ENCODE measurements around the gene NSMCE4A. TPM values are rescaled to one million over a fixed set of nuclear protein-coding genes. Genes with fewer than 3 reads are reported as not detected.
"Not testable (repeated sequence)": the region's sequence is repeated elsewhere in the genome, so short reads cannot be mapped to it uniquely, and the experiment has no call there.

Gene NSMCE4A
- total and polyA plus RNA-seq, 3 experiments from 2014 or later: 58.2 to 70.9 (median 67.8) TPM

DNA sequence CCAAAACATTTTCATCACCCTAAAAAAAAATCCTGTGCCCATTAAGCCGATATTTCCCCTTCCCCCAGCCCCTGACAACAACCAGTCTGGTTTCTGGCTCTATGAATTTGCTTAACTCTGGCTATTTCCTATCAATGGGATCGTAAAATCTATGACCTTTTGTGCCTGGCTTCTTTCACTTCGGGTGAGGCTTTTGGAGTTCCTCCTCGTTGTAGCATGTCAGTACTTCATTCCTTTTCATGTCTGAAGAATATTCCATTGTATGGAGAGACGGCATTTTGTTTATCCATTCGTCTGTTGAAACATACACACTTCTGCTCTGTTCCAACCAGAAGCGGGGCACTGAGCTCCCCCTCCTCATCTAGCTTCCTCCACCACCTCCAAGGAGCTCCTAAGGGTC is 43.5 kb upstream of the NSMCE4A start:
- H3K27me3 ChIP-seq (ENCODE audit: insufficient read depth, low read length, poor library complexity, severe bottlenecking): no peaks in the 10 kb centered on the region
- CTCF ChIA-PET: no interaction called here
- H3K9me3 ChIP-seq (ENCODE audit: low read length): no peaks in the 10 kb centered on the region
- H3K27me3 Mint-ChIP-seq: peaks cover 15 to 16% of the 10 kb centered on the region in 2 donors
- H3K4me3 ChIP-seq (ENCODE audit: low read length): no peak overlapping the region
- no peaks in the 10 kb centered on the region for H3K4me1 Mint-ChIP-seq
- no peak overlapping the region for H3K4me3 Mint-ChIP-seq
- POLR2A ChIA-PET: no interaction called here
- H3K36me3 Mint-ChIP-seq: no peaks in the 10 kb centered on the region
- H3K9me3 Mint-ChIP-seq: no peaks in the 10 kb centered on the region
- H3K4me1 ChIP-seq (ENCODE audit: insufficient read depth, low read length): no peaks in the 10 kb centered on the region
- H3K27ac Mint-ChIP-seq: no peak overlapping the region
- no peaks in the 10 kb centered on the region for H3K36me3 ChIP-seq (ENCODE audit: insufficient read depth, low read length)
- DNase-seq: no peak
- no peak overlapping the region for H3K27ac ChIP-seq (ENCODE audit: low read depth, low read length)

GRCh38 chr10:122017926-122018325 is 42.9 kb upstream of the NSMCE4A start:
- H3K9me3 Mint-ChIP-seq; H3K4me3 Mint-ChIP-seq; H3K4me1 Mint-ChIP-seq; H3K27ac ChIP-seq (ENCODE audit: low read depth, low read length); H3K4me3 ChIP-seq (ENCODE audit: low read length); H3K4me1 ChIP-seq (ENCODE audit: insufficient read depth, low read length); H3K36me3 Mint-ChIP-seq; POLR2A ChIA-PET; H3K27me3 ChIP-seq (ENCODE audit: insufficient read depth, low read length, poor library complexity, severe bottlenecking); CTCF ChIA-PET; H3K27ac Mint-ChIP-seq; DNase-seq; H3K36me3 ChIP-seq (ENCODE audit: insufficient read depth, low read length); H3K9me3 ChIP-seq (ENCODE audit: low read length): not testable (repeated sequence)
- H3K27me3 Mint-ChIP-seq: peaks cover 15 to 19% of the 10 kb centered on the region in 2 donors

GRCh38 chr10:122014652-122015248 is 39.7 kb upstream of the NSMCE4A start:
- Mint-ChIP-seq H3K36me3 (no peaks in the 10 kb centered on the region), H3K27ac (no peak overlapping the region)

DNA sequence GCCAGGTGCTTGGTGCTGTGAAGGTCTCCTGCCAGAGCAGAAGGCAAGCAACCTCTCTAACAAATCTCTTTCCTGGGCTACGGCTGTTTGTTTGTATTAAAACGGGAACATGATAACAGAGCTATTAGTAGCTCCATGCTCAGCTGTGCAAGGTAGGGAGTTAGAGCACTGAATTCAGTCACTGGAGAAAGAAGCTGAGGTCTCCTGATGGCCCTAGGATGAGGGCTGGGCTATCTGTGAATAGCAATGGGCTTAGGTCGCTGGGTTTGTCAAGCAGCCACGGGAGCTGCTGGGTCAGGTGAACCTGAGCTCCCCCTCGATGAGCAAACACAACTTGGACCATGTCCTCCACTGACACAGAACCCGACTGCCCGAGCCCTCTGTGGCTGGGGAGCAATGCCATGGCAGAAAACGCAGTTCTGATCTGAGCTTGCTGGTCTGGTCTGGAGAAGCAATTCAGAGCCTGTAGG is 38.3 kb upstream of the NSMCE4A start:
- H3K27ac ChIP-seq (ENCODE audit: low read depth, low read length): no peak overlapping the region
- no peaks in the 10 kb centered on the region for H3K27me3 ChIP-seq (ENCODE audit: insufficient read depth, low read length, poor library complexity, severe bottlenecking)
- H3K9me3 Mint-ChIP-seq: no peaks in the 10 kb centered on the region
- H3K27ac Mint-ChIP-seq: no peak overlapping the region
- no peaks in the 10 kb centered on the region for H3K36me3 ChIP-seq (ENCODE audit: insufficient read depth, low read length)
- no peaks in the 10 kb centered on the region for H3K4me1 ChIP-seq (ENCODE audit: insufficient read depth, low read length)
- H3K9me3 ChIP-seq (ENCODE audit: low read length): no peaks in the 10 kb centered on the region
- no peak for DNase-seq
- ChIA-PET CTCF (no interaction called here), POLR2A (no interaction called here)
- H3K4me3 Mint-ChIP-seq: no peak overlapping the region
- no peaks in the 10 kb centered on the region for H3K36me3 Mint-ChIP-seq
- H3K4me1 Mint-ChIP-seq: no peaks in the 10 kb centered on the region
- no peak overlapping the region for H3K4me3 ChIP-seq (ENCODE audit: low read length)
- H3K27me3 Mint-ChIP-seq: peaks cover 19 to 44% of the 10 kb centered on the region in 2 donors

More at GRCh38 chr10:122014652-122015248, 39.7 kb upstream of the NSMCE4A start:
- peaks cover 24 to 38% of the 10 kb centered on the region in 2 donors for H3K27me3 Mint-ChIP-seq
- H3K4me3 Mint-ChIP-seq: no peak overlapping the region
- H3K9me3 ChIP-seq (ENCODE audit: low read length): no peaks in the 10 kb centered on the region
- no peak overlapping the region for H3K4me3 ChIP-seq (ENCODE audit: low read length)
- no peaks in the 10 kb centered on the region for H3K4me1 Mint-ChIP-seq
- DNase-seq: no peak
- H3K27me3 ChIP-seq (ENCODE audit: insufficient read depth, low read length, poor library complexity, severe bottlenecking): no peaks in the 10 kb centered on the region
- POLR2A ChIA-PET: no interaction called here
- no peaks in the 10 kb centered on the region for H3K36me3 ChIP-seq (ENCODE audit: insufficient read depth, low read length)
- CTCF ChIA-PET: no interaction called here
- H3K9me3 Mint-ChIP-seq: no peaks in the 10 kb centered on the region
- H3K4me1 ChIP-seq (ENCODE audit: insufficient read depth, low read length): no peaks in the 10 kb centered on the region
- no peak overlapping the region for H3K27ac ChIP-seq (ENCODE audit: low read depth, low read length)

DNA sequence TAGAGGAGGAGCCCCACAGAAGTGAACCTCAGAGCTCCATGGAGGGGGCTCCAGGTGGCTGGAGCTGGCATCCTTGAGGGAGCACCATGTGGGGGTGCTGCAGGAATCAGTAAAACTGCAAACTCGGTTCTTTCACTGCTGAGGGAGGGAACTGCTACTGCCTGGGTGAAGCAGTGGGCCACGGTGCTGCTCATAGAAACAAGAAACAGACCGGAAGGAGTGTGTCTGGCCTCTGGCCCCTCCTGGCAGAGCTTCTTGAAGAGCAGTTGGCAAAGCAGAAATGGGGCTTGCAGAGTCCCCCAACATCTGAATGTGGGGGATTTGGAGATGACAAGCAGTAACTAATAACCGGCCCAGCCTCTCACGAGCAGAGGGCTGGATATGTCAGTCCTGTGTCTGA is 37.7 kb upstream of the NSMCE4A start:
- ChIA-PET POLR2A (no interaction called here), CTCF (no interaction called here)
- Mint-ChIP-seq H3K27me3 (peaks cover 19 to 42% of the 10 kb centered on the region in 2 donors), H3K4me3 (no peak overlapping the region), H3K36me3 (no peaks in the 10 kb centered on the region), H3K4me1 (no peaks in the 10 kb centered on the region), H3K27ac (no peak overlapping the region), H3K9me3 (peaks cover 0 to 1% (median 0%) of the 10 kb centered on the region in 5 donors)
- Histone ChIP-seq H3K27ac (ENCODE audit: low read depth, low read length) (no peak overlapping the region), H3K27me3 (ENCODE audit: insufficient read depth, low read length, poor library complexity, severe bottlenecking) (no peaks in the 10 kb centered on the region), H3K36me3 (ENCODE audit: insufficient read depth, low read length) (no peaks in the 10 kb centered on the region), H3K4me1 (ENCODE audit: insufficient read depth, low read length) (no peaks in the 10 kb centered on the region), H3K4me3 (ENCODE audit: low read length) (no peak overlapping the region), H3K9me3 (ENCODE audit: low read length) (no peaks in the 10 kb centered on the region)
- no peak for DNase-seq

- ChIA-PET POLR2A (no interaction called here), CTCF (no interaction called here)
- Histone ChIP-seq H3K9me3 (ENCODE audit: low read length) (no peaks in the 10 kb centered on the region), H3K36me3 (ENCODE audit: insufficient read depth, low read length) (no peaks in the 10 kb centered on the region), H3K27me3 (ENCODE audit: insufficient read depth, low read length, poor library complexity, severe bottlenecking) (no peaks in the 10 kb centered on the region), H3K4me1 (ENCODE audit: insufficient read depth, low read length) (no peaks in the 10 kb centered on the region), H3K27ac (ENCODE audit: low read depth, low read length) (no peak overlapping the region), H3K4me3 (ENCODE audit: low read length) (no peak overlapping the region)
- Mint-ChIP-seq H3K4me3 (no peak overlapping the region), H3K4me1 (no peaks in the 10 kb centered on the region), H3K9me3 (peaks cover 0 to 4% (median 0%) of the 10 kb centered on the region in 5 donors), H3K27me3 (peaks cover 18 to 41% of the 10 kb centered on the region in 2 donors), H3K36me3 (no peaks in the 10 kb centered on the region), H3K27ac (no peak overlapping the region)
- DNase-seq: no peak
These were observed 35.5 kb upstream of the NSMCE4A start for GRCh38 chr10:122010405-122011050.

DNA sequence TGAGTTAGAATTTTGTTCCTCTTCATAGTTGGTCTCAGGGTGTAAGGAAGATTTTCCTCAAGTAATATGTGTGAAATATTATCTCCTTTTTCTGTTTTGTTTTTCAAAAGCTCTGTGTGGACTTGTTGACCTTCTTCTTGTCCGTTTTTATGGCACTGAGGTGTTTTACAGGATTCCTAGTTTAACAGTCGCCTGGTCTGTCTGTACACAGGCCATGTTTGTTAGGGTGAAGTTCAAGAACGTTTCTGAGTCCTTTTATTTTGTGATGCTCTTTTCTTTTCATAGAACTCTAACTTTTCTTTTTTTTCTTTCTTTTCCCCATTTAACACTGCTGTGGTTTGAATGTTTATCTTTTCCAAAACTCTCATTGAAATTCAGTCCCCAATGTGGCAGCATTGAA is 32.4 kb upstream of the NSMCE4A start:
- H3K27ac Mint-ChIP-seq: no peak overlapping the region
- no peaks in the 10 kb centered on the region for H3K36me3 ChIP-seq (ENCODE audit: insufficient read depth, low read length)
- DNase-seq: no peak
- H3K4me1 ChIP-seq (ENCODE audit: insufficient read depth, low read length): no peaks in the 10 kb centered on the region
- H3K9me3 Mint-ChIP-seq: peaks cover 6 to 12% (median 8%) of the 10 kb centered on the region in 5 donors
- POLR2A ChIA-PET: no interaction called here
- CTCF ChIA-PET: no interaction called here
- H3K4me3 Mint-ChIP-seq: no peak overlapping the region
- H3K27me3 ChIP-seq (ENCODE audit: insufficient read depth, low read length, poor library complexity, severe bottlenecking): no peaks in the 10 kb centered on the region
- H3K36me3 Mint-ChIP-seq: peaks cover 0 to 4% (median 0%) of the 10 kb centered on the region in 3 donors
- no peaks in the 10 kb centered on the region for H3K9me3 ChIP-seq (ENCODE audit: low read length)
- H3K27ac ChIP-seq (ENCODE audit: low read depth, low read length): no peak overlapping the region
- H3K27me3 Mint-ChIP-seq: peaks cover 10 to 28% of the 10 kb centered on the region in 2 donors
- H3K4me3 ChIP-seq (ENCODE audit: low read length): no peak overlapping the region
- no peaks in the 10 kb centered on the region for H3K4me1 Mint-ChIP-seq

- H3K4me3 ChIP-seq (ENCODE audit: low read length): no peak overlapping the region
- POLR2A ChIA-PET: no interaction called here
- no peaks in the 10 kb centered on the region for H3K4me1 ChIP-seq (ENCODE audit: insufficient read depth, low read length)
- Mint-ChIP-seq H3K36me3 (peaks cover 0 to 10% (median 0%) of the 10 kb centered on the region in 3 donors), H3K27ac (no peak overlapping the region), H3K9me3 (peaks cover 25 to 37% (median 29%) of the 10 kb centered on the region in 5 donors), H3K27me3 (peaks cover 10 to 13% of the 10 kb centered on the region in 2 donors), H3K4me1 (no peaks in the 10 kb centered on the region), H3K4me3 (no peak overlapping the region)
- H3K27me3 ChIP-seq (ENCODE audit: insufficient read depth, low read length, poor library complexity, severe bottlenecking): peaks cover 4% of the 10 kb centered on the region
- no peaks in the 10 kb centered on the region for H3K9me3 ChIP-seq (ENCODE audit: low read length)
- no peak for DNase-seq
- no peak overlapping the region for H3K27ac ChIP-seq (ENCODE audit: low read depth, low read length)
- no peaks in the 10 kb centered on the region for H3K36me3 ChIP-seq (ENCODE audit: insufficient read depth, low read length)
- CTCF ChIA-PET: no interaction called here
These were observed 26.7 kb upstream of the NSMCE4A start for GRCh38 chr10:122001698-122002097.
